ENCODE results near the gene LILRB3. TPM values are rescaled to one million over a fixed set of nuclear protein-coding genes. Genes with fewer than 3 reads are reported as not detected.
"Not testable (repeated sequence)": the region's sequence is repeated elsewhere in the genome, so short reads cannot be mapped to it uniquely, and the experiment has no call there.

The LILRB3 gene
- total RNA-seq, 2 donors from 2014 or later, result 0.37 TPM; not detected in 1

GRCh38 chr19:54206030-54206830 lies 16.6 kb downstream of the LILRB3 start:
- DNase-seq (ENCODE audit: low spot score in 2 of 2) (no peak), ATAC-seq (no peak)
- H3K27ac Mint-ChIP-seq, result peak overlapping the region; percentile 81 to 91
- no peaks in the 10 kb centered on the region for H3K9me3 Mint-ChIP-seq
- H3K36me3 Mint-ChIP-seq, result peaks cover 40 to 78% of the 10 kb centered on the region in 2 donors

- H3K27ac Mint-ChIP-seq, result peak overlapping the region; percentile 61 to 88
- ATAC-seq, result no peak
- H3K9me3 Mint-ChIP-seq, result no peaks in the 10 kb centered on the region
- DNase-seq (ENCODE audit: low spot score in 2 of 2), result no peak
- H3K36me3 Mint-ChIP-seq, result peaks cover 43 to 77% of the 10 kb centered on the region in 2 donors
Measured at GRCh38 chr19:54204767-54205468, 17.9 kb downstream of the LILRB3 start.

DNA sequence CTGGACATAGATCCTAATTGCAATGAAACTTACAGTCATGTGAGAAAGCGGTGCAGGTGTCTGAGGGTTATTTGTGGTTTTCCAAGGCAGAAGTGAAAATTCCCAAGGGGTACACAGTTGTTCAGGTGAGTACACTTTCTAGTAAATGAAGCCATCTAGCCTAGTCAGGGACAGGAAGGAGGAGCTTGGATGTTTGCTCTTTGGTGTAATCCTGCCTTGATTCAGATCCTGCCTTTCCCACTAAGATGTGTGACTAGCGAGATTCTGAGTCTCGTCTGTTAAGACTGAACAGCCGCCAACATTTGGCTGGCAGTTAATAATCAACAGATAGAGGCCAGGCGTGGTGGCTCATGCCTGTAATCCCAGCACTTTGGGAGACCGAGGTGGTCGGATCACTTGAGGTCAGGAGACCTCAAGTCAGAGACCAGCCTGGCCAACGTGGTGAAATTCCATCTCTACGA lies 19.6 kb downstream of the LILRB3 start:
- ATAC-seq (no peak), DNase-seq (ENCODE audit: low spot score in 2 of 2) (no peak)
- no peaks in the 10 kb centered on the region for H3K9me3 Mint-ChIP-seq
- H3K27ac Mint-ChIP-seq, result peak overlapping the region; percentile 56 to 100
- peaks cover 43 to 69% of the 10 kb centered on the region in 2 donors for H3K36me3 Mint-ChIP-seq

DNA sequence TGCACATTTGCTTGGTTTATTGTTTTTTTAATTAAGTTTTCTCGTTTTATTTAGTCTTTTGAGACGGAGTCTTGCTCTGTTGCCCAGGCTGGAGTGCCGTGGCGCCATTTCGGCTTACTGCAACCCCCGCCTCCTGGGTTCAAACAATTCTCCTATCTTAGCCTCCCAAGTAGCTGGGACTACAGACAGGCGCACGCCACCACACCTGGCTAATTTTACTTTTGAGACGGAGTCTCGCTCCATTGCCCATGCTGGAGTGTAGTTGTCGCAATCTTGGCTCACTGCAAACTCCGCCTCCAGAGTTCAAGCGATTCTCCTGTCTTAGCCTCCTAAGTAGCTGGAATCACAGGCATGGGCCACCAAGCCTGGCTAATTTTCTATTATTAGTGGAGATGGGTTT lies 20.8 kb downstream of the LILRB3 start:
- H3K9me3 Mint-ChIP-seq, result no peaks in the 10 kb centered on the region
- ATAC-seq (no peak), DNase-seq (ENCODE audit: low spot score in 2 of 2) (no peak)
- peak overlapping the region; percentile 93 to 100 for H3K27ac Mint-ChIP-seq
- peaks cover 43 to 58% of the 10 kb centered on the region in 2 donors for H3K36me3 Mint-ChIP-seq

DNA sequence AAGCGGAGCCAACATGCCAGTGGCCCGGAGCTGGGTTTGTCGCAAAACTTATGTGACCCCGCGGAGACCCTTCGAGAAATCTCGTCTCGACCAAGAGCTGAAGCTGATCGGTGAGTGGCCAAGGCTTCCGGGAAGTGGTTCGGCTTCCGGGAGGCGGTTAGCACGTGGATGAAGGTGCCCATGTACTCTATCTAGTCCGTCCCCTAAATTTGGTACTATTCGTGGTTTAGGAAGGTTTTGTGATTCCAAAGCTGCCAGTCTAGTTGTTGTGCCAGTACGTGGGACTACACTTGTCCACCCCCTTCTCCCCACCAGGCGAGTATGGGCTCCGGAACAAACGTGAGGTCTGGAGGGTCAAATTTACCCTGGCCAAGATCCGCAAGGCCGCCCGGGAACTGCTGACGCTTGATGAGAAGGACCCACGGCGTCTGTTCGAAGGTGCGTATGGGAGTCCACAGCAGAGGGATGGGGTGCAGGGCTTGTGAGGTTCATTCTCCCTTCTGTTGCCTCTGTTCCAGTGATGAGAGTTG lies 21.6 kb downstream of the LILRB3 start:
- DNase-seq (ENCODE audit: low spot score in 2 of 2) (no peak), ATAC-seq (no peak)
- H3K27ac Mint-ChIP-seq, result peak overlapping the region; percentile 93 to 100
- H3K9me3 Mint-ChIP-seq, result no peaks in the 10 kb centered on the region
- H3K36me3 Mint-ChIP-seq, result peaks cover 43 to 52% of the 10 kb centered on the region in 2 donors

DNA sequence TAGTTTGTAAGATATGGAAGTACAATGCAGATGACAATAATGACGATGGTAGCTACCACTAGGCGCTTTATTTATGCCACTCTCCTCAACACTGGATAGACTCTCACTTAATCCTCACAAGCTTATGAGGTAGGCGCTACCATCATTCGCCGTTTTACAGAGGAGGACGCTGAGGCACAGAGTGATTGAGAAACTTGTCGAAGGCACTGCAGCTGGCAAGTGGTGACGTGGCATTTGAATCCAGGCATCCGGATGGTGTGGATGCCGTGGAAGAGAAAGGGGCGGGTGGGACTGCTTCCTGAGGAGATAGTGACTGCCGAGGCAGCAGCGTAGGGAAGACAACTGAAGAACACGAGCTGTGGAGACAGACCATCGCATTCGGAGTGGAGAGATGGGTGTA lies 23.4 kb downstream of the LILRB3 start:
- no peak for DNase-seq (ENCODE audit: low spot score in 2 of 2)
- peak overlapping the region; percentile 88 to 93 for H3K27ac Mint-ChIP-seq
- peaks cover 32 to 40% of the 10 kb centered on the region in 2 donors for H3K36me3 Mint-ChIP-seq
- no peaks in the 10 kb centered on the region for H3K9me3 Mint-ChIP-seq
- ATAC-seq, result no peak

DNA sequence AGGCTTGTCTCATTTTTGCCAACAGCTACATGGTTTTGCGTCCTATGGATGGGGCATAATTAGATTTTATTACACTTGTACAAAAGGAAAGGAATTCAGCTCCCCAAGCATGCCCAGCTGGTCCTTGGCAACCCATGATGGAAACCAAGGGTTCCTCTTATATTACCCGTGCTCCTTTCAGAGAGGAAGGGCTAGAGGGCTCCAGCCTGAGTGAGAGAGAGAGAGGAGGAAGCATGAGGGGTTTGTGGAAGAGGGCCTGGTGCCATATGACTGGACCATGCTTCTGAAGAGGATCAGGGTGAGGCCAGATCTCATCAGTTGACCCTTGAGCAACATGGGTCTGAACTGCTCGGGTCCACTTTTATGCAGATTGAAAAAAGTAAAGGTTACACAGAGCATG lies 25.7 kb downstream of the LILRB3 start:
- no peak for ATAC-seq
- Mint-ChIP-seq H3K9me3 (no peaks in the 10 kb centered on the region), H3K36me3 (peaks cover 16 to 17% of the 10 kb centered on the region in 2 donors), H3K27ac (no peak overlapping the region)
- no peak for DNase-seq (ENCODE audit: low spot score in 2 of 2)

GRCh38 chr19:54196536-54196935 lies 26.3 kb downstream of the LILRB3 start:
- H3K9me3 Mint-ChIP-seq, result no peaks in the 10 kb centered on the region
- DNase-seq (ENCODE audit: low spot score in 2 of 2), result no peak
- H3K27ac Mint-ChIP-seq, result no peak overlapping the region
- peaks cover 11% of the 10 kb centered on the region in 2 donors for H3K36me3 Mint-ChIP-seq
- no peak for ATAC-seq

DNA sequence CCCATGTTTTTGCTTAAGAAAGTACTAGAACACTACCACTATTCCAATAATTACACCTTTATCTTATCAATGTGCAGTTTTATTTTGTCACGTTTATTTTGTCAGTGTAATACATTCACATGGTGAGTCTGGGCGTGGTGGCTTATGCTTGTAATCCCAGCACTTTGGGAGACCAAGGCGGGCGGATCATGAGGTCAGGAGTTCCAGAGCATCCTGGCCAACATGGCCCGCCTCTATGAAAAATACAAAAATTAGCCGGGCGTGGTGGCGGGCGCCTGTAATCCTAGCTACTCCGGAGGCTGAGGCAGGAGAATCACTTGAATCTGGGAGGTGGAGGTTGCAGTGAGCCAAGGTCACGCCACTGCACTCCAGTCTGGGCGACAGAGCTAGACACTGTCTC lies 28.3 kb downstream of the LILRB3 start:
- H3K9me3 Mint-ChIP-seq; H3K27ac Mint-ChIP-seq; H3K36me3 Mint-ChIP-seq; ATAC-seq; DNase-seq (ENCODE audit: low spot score in 2 of 2): not testable (repeated sequence)

- DNase-seq (ENCODE audit: low spot score in 2 of 2), result no peak
- H3K9me3 Mint-ChIP-seq, result no peaks in the 10 kb centered on the region
- ATAC-seq, result no peak
- peaks cover 0 to 6% of the 10 kb centered on the region in 2 donors for H3K36me3 Mint-ChIP-seq
- H3K27ac Mint-ChIP-seq, result no peak overlapping the region
Measured at GRCh38 chr19:54193011-54193410, 29.8 kb downstream of the LILRB3 start.

DNA sequence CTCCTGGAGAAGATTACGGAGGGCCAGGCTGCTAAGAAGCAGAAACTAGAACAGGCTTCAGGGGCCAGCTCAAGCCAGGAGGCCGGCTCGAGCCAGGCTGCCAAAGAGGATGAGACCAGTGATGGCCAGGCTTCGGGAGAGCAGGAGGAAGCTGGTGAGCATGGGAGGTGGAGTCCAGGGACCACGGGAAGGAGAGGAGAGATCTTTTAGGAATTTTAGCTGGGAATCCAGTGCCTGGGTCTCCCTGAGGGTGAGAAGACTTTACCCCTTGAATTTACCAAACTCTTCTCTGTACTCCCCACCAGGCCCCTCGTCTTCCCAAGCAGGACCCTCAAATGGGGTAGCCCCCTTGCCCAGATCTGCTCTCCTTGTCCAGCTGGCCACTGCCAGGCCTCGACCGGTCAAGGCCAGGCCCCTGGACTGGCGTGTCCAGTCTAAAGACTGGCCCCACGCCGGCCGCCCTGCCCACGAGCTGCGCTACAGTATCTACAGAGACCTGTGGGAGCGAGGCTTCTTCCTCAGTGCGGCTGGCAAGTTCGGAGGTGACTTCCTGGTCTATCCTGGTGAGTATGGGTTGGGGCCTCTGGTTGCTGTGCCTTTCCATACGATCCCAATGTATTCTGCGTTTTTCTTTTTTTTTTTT lies 30.9 kb downstream of the LILRB3 start:
- no peaks in the 10 kb centered on the region for H3K9me3 Mint-ChIP-seq
- DNase-seq (ENCODE audit: low spot score in 2 of 2), result no peak
- ATAC-seq, result no peak
- peaks cover 4 to 15% of the 10 kb centered on the region in 2 donors for H3K36me3 Mint-ChIP-seq
- peak overlapping the region; percentile 95 to 98 for H3K27ac Mint-ChIP-seq

- Mint-ChIP-seq H3K27ac (peak within 1 kb of the TSS; percentile 95 to 100), H3K9me3 (no peaks in the 10 kb centered on the region), H3K36me3 (peaks cover 11 to 18% of the 10 kb centered on the region in 2 donors)
- ATAC-seq (peak; percentile 13 to 36), DNase-seq (ENCODE audit: low spot score in 2 of 2) (peak; percentile 90 to 92)
Measured at GRCh38 chr19:54191011-54191810, 31.6 kb downstream of the LILRB3 start, which contains the start of gene TSEN34. Gene TSEN34, plus strand, starts transcription at chr19:54191308. Its CDS starts 57 bp downstream, at chr19:54191365.

DNA sequence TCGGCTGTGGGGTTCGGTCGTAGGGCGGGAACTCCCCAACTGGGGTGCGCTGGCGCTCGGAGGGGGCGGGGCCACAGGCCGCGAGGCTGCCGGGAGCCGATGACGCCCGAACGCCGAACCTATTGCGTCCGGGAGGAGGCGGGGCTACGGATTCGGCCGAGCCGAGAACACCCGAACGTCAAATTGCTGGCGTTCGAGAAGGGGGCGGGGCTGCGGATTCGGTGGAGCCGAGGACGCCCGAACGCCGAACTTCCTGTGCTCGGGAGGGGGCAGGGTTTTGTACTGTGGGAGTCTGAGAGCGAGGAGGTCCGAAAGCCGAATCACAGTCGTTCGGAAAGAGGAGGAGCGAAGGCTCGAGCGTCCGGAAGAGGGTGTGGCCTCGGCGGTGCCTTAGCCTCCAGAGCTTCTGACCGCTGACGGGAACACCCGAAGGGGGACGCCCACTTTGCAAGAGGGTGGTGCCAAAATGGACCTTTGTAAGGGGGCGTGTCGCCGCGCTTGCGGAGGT lies 32.2 kb downstream of the LILRB3 start:
- H3K36me3 Mint-ChIP-seq, result peaks cover 11 to 18% of the 10 kb centered on the region in 2 donors

DNA sequence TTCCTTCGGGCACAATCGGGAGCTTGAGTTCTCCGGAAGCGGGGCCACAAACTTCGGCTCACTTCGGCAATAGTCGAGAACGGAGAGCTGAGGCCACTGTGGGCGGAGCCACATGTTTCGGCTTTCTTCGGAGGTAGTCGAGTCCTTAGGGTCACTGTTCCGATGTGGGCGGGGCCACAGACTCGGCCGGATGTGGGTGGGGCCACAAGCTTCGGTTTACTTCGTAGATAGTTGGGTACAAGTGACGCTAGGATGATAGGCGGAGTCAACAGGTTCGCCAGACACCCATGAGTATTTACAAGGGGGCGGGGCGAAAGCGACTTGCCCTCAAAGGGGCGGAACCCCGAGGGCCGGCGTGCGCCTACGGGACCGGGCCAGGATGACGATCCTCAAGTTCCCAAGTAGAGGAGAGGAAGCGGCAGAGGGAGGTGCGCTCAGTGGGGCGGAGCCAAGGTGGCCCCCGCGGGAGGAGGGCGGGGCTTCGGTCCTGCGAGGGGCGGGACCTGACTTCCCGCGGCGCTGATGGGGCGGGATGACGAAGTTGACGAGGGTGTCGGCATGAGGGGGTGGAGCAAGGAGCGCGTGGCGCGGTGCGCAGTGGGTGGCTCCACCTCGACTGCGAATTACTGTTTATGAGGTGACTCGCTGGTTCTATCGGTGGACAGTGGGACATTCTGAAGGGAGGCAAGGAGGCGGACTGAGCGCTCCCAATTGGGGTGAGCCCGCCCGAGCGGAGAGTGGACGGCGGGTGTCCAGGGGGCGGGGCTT lies 32.9 kb downstream of the LILRB3 start:
- Mint-ChIP-seq H3K27ac (peak overlapping the region; percentile 95 to 100), H3K9me3 (no peaks in the 10 kb centered on the region), H3K36me3 (peaks cover 11 to 18% of the 10 kb centered on the region in 2 donors)
- DNase-seq (ENCODE audit: low spot score in 2 of 2) (peak; percentile 99 to 100), ATAC-seq (peak; percentile 65 to 69)

More for the DNA sequence above, 32.2 kb downstream of the LILRB3 start:
- Mint-ChIP-seq H3K9me3 (no peaks in the 10 kb centered on the region), H3K27ac (peak overlapping the region; percentile 95 to 100)
- DNase-seq (ENCODE audit: low spot score in 2 of 2) (peak; percentile 99 to 100), ATAC-seq (peak; percentile 65 to 70)

DNA sequence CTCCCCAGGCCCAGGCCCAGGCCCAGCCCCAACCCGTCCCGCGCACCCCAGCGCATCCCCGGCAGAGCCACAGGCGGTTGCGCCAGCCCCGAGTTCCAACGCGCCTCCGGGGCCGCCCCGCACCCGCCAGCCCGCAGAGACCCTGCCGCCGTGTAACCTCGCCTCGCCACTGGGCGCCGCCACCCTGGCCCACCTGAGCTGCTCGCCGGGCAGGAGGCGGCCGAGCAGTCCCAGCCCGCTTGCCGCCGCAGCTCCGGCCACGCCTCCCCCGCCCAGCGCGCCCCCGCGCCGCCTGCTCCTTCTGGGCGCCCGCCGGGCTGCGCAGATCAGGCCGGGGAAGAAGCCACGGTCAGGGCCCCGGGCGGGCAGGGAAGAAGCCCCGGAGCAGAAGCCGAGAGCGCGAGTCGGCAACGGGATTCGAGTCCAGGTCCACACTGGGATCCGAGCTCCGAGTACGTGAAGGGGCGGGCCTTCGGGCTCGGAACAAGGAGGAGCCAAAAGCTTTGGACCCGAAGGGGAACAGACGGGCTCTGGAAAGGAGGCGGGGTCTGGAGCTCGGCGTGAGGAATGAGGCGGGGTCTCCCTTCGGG lies 33.6 kb downstream of the LILRB3 start, which contains the start of gene MBOAT7:
Gene MBOAT7 (minus strand): TSS at position 436 of the 590 bp plus-strand sequence. CDS start 1,072 bp downstream, outside the sequence.
- Mint-ChIP-seq H3K9me3 (no peaks in the 10 kb centered on the region), H3K36me3 (peaks cover 11 to 18% of the 10 kb centered on the region in 2 donors), H3K27ac (peak within 1 kb of the TSS; percentile 95 to 100)
- DNase-seq (ENCODE audit: low spot score in 2 of 2), result no peak
- peak; percentile 17 to 54 for ATAC-seq
